GM12878 (cell line): ENCODE results near the gene KCNB1. TPM values are rescaled to one million over a fixed set of nuclear protein-coding genes. Genes with fewer than 3 reads are reported as not detected.

Source experiments
- ATAC-seq: fragments of 200-7000 bp; cut with Tn5 transposase; 3 replicates; pipeline ENCODE4 v1.9.1; 2020; ENCODE audit warnings: mild to moderate bottlenecking, moderate library complexity
- BruUV-seq: library from RNA; stranded (reverse); fragments of 400-500 nt; replicated peaks from 2 replicates; lab custom pipeline; 2021; lab: Mats Ljungman, UMichigan
- CTCF ChIA-PET: fragments of 300-600 bp; sonication (Branson Sonifier 250); formaldehyde crosslinking; extraction: SDS; loops from one replicate; lab custom pipeline; 2021; ENCODE audit warnings: inconsistent platforms; lab: Yijun Ruan, JAX
- POLR2A ChIA-PET: fragments of 350-600 bp; formaldehyde crosslinking; extraction: SDS; loops from one replicate; lab custom pipeline; 2021; ENCODE audit warnings: inconsistent platforms; lab: Charles Lee
- RAD21 ChIA-PET: fragments of 300-600 bp; sonication (Branson Sonifier 250); formaldehyde crosslinking; loops from one replicate; lab custom pipeline; 2023; ENCODE audit warnings: antibody characterized with exemption; ENCODE audit not compliant: unreplicated experiment; lab: Charles Lee
- SMC1A ChIA-PET: fragments of 300-600 bp; sonication (Branson Sonifier 250); formaldehyde crosslinking; loops from one replicate; lab custom pipeline; 2023; ENCODE audit not compliant: unreplicated experiment, uncharacterized antibody; lab: Charles Lee
- DNase-seq: peaks from one replicate; pipeline ENCODE4 v3.0.0-alpha.2; 2011; ENCODE audit warnings: low read depth, low spot score
- FAIRE-seq: peaks from 3 replicates; lab custom pipeline; 2011; peaks lifted over from hg19 to GRCh38; lab: Jason Lieb, UNC
- H2AFZ ChIP-seq: 2 replicates; pipeline ENCODE4 v1.6.0; 2011; ENCODE audit warnings: low read depth, low read length, control low read depth; ENCODE audit not compliant: control insufficient read depth
- H3K27ac ChIP-seq: 2 replicates; pipeline ENCODE4 v1.5.1; 2011; ENCODE audit warnings: control low read depth; ENCODE audit not compliant: control insufficient read depth, insufficient read depth
- H3K27me3 ChIP-seq, 2 experiments: replicated peaks in 1 of 2; 2 replicates each; pipeline versions ENCODE4 v1.6.0 to v1.6.1; 2011; ENCODE audit warnings: low read length in 1 of 2; ENCODE audit not compliant: control insufficient read depth in 2 of 2, insufficient read depth in 2 of 2
- H3K36me3 ChIP-seq, 2 experiments: 2 replicates each; pipeline ENCODE4 v1.5.1; 2011; ENCODE audit warnings: low read length in 1 of 2; ENCODE audit not compliant: control insufficient read depth in 2 of 2, insufficient read depth in 2 of 2
- H3K4me1 ChIP-seq: 2 replicates; pipeline ENCODE4 v1.6.1; 2011; ENCODE audit warnings: mild to moderate bottlenecking, low read length, moderate library complexity, mixed read lengths; ENCODE audit not compliant: control insufficient read depth, insufficient read depth
- H3K4me2 ChIP-seq: 2 replicates; pipeline ENCODE4 v1.6.0; 2011; ENCODE audit warnings: control low read depth; ENCODE audit not compliant: control insufficient read depth, insufficient read depth
- H3K4me3 ChIP-seq: fragments of 200-600 bp; sonication (generic); 2 replicates; pipeline ENCODE4 v1.5.1; 2016
- H3K79me2 ChIP-seq: 2 replicates; pipeline ENCODE4 v1.6.0; 2011; ENCODE audit warnings: low read length; ENCODE audit not compliant: control insufficient read depth, insufficient read depth
- H3K9ac ChIP-seq: 2 replicates; pipeline ENCODE4 v1.8.0; 2011; ENCODE audit warnings: low read length, control low read depth, mixed read lengths; ENCODE audit not compliant: control insufficient read depth, insufficient read depth
- H3K9me3 ChIP-seq: replicated peaks from 3 replicates; pipeline ENCODE4 v1.5.1; 2011; ENCODE audit warnings: mild to moderate bottlenecking, low read length; ENCODE audit not compliant: control insufficient read depth, insufficient read depth
- H4K20me1 ChIP-seq: 2 replicates; pipeline ENCODE4 v1.6.0; 2011; ENCODE audit not compliant: control insufficient read depth, insufficient read depth
- ATF7 ChIP-seq: fragments of 450-650 bp; IDR thresholded peaks from 2 replicates; pipeline ENCODE4 v1.6.1; 2016; ENCODE audit warnings: low read depth, mild to moderate bottlenecking
- NFIC ChIP-seq: IDR thresholded peaks from 2 replicates; pipeline ENCODE4 v1.6.1; 2012; ENCODE audit warnings: low read depth, mild to moderate bottlenecking, inconsistent platforms, low read length, moderate library complexity
- SMAD1 ChIP-seq: fragments of 450-650 bp; IDR thresholded peaks from 2 replicates; pipeline ENCODE4 v1.6.1; 2018; ENCODE audit warnings: mild to moderate bottlenecking, low read depth; ENCODE audit not compliant: partially characterized antibody
- WGBS: methylation state at CpG from one replicate; pipeline ENCODE4 v1.1.6; 2016; ENCODE audit warnings: low lambda C conversion rate; ENCODE audit not compliant: insufficient replicate concordance, insufficient coverage; ENCODE audit errors: missing lambda C conversion rate; 5-methylcytosine and 5-hydroxymethylcytosine counted together
- in situ Hi-C: fragments of 300-500 bp; cut with MboI; formaldehyde crosslinking; loops from 9 replicates; pipeline ENCODE4 v1.14.3; 2018; ENCODE audit warnings: mixed read lengths
- intact Hi-C: fragments of 100-400 bp; cut with micrococcal nuclease; formaldehyde crosslinking; loops from one replicate; pipeline ENCODE4 v1.14.2; 2022; ENCODE audit not compliant: unreplicated experiment
- polyA plus RNA-seq, 11 experiments: library from polyadenylated mRNA; depleted of rRNA in 4 of 11; unstranded in 6 of 11; stranded (reverse) in 5 of 11; fragments of >200 nt; fragmentation: Nextera tagmentation in 4 of 11; fragmentation: Illumina TruSeq in 1 of 11; extraction: Ambion mirVana in 4 of 11; extraction: Trizol in 1 of 11; gene quantifications; 1 replicate in 1 of 11; 2 replicates in 10 of 11; pipeline versions ENCODE4 v1.2.1 to v1.2.3, GENCODE V29; 2011 to 2016; ENCODE audit warnings: inconsistent platforms in 2 of 11, missing spikeins in 2 of 11, low read depth in 1 of 11
- total RNA-seq, 4 experiments: library from RNA; depleted of rRNA in 3 of 4; stranded (reverse); fragments of >200 nt in 3 of 4; fragmentation: Illumina TruSeq in 1 of 4; extraction: Trizol in 1 of 4; gene quantifications; 2 replicates each; pipeline versions ENCODE4 v1.2.1 to v1.2.3, GENCODE V29; 2013 to 2021
- TF ChIP-seq, protein P1 (sequence below): IDR thresholded peaks from 2 replicates; pipeline ENCODE4 v1.6.1; 2012; ENCODE audit warnings: mild to moderate bottlenecking, low read depth, low read length

KCNB1 gene
- total and polyA plus RNA-seq, 10 of the 15 experiments (the other 5 are each of a cell fraction or from before 2014, with no cell fraction given): 0.02 to 0.08 (median 0.03) TPM; not detected in 7

DNA sequence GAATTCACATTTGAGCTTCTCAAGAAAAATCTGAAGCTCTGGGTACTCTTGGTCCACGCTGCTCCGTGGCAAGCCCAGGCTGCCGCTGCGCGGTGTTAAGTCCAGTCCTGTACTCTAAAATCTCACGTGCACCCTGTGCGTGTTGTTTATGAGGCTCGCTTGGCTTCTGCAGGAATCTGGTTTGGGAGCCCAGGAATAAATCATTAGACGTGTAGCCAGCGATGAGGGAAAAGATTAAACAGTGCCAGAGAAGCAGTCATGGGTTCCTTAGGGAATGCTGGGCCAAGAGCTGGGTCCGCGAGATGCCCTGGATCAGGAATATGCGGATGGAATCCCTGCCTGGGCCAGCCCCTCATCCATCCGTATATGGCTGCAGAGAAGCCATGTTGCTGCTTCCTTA is 87.3 kb downstream of the KCNB1 start:
- POLR2A ChIA-PET: no interaction called here
- ATAC-seq: no peak
- Histone ChIP-seq H3K9me3 (no peaks in the 10 kb centered on the region), H3K79me2 (no peaks in the 10 kb centered on the region), H3K27me3 (peaks cover 4 to 9% of the 10 kb centered on the region in 2 experiments; a peak in 3 of 4 replicates), H2AFZ (no peak overlapping the region), H3K4me3 (no peak overlapping the region), H3K36me3 (no peaks in the 10 kb centered on the region; a peak in 1 of 4 replicates)
- RAD21 ChIA-PET: no interaction called here
- intact Hi-C loops: no loop called here
- FAIRE-seq: no peak
- no peak for DNase-seq
- no TSS peak for BruUV-seq
- 49% methylated on average over 14 of the region's 14 CpGs for WGBS
- TF ChIP-seq SMAD1 (no peak), NFIC (no peak), ATF7 (no peak)
- TF ChIP-seq, protein P1, sequence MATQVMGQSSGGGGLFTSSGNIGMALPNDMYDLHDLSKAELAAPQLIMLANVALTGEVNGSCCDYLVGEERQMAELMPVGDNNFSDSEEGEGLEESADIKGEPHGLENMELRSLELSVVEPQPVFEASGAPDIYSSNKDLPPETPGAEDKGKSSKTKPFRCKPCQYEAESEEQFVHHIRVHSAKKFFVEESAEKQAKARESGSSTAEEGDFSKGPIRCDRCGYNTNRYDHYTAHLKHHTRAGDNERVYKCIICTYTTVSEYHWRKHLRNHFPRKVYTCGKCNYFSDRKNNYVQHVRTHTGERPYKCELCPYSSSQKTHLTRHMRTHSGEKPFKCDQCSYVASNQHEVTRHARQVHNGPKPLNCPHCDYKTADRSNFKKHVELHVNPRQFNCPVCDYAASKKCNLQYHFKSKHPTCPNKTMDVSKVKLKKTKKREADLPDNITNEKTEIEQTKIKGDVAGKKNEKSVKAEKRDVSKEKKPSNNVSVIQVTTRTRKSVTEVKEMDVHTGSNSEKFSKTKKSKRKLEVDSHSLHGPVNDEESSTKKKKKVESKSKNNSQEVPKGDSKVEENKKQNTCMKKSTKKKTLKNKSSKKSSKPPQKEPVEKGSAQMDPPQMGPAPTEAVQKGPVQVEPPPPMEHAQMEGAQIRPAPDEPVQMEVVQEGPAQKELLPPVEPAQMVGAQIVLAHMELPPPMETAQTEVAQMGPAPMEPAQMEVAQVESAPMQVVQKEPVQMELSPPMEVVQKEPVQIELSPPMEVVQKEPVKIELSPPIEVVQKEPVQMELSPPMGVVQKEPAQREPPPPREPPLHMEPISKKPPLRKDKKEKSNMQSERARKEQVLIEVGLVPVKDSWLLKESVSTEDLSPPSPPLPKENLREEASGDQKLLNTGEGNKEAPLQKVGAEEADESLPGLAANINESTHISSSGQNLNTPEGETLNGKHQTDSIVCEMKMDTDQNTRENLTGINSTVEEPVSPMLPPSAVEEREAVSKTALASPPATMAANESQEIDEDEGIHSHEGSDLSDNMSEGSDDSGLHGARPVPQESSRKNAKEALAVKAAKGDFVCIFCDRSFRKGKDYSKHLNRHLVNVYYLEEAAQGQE: no peak
- TF ChIP-seq, all 136 proteins: peak for 0
- Histone ChIP-seq H3K4me2 (no peak overlapping the region), H4K20me1 (no peaks in the 10 kb centered on the region), H3K4me1 (no peaks in the 10 kb centered on the region), H3K9ac (no peak overlapping the region), H3K27ac (no peak overlapping the region)
- in situ Hi-C loops: no loop called here
- SMC1A ChIA-PET: no interaction called here
- CTCF ChIA-PET: interaction anchor here (2.1 kb wide), 1 partner anchor 10 kb away, joined by 4 read pairs; no protein-coding TSS in a partner anchor
